GM19023 (cell line): ENCODE results near the gene PPP1R12B.
"Not testable (repeated sequence)": the region's sequence is repeated elsewhere in the genome, so short reads cannot be mapped to it uniquely, and the experiment has no call there.

ENCODE experiments used
- ATAC-seq: cut with Tn5 transposase; IDR thresholded peaks from one replicate; pipeline ENCODE4 v1.9.1; 2021; ENCODE audit warnings: mild to moderate bottlenecking, moderate library complexity; ENCODE audit not compliant: unreplicated experiment

Gene PPP1R12B

DNA sequence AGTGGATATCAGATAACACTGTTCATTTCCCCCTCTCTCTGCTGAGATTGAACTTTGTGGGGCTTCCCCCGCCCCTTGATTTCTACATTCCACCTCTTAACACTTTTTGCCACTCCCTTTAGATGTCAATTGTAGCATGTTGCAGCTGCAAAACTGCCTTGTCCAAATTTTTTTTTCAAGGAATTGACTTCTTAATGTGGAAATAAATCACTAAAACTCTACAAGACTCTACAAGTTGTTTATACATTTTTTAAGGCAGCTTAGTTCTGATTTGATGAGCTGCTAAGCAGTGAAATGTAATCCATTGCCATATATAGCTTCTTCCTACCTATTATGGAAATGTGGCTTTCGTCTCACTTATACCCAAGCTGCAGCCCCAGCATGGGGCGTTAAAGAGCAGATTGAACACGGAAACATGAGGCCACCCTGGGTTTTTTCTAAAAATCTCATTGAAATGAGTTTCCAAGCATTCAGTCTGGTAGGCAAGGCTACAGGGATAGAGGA, 229.6 kb downstream of the PPP1R12B start:
- no peak for ATAC-seq

DNA sequence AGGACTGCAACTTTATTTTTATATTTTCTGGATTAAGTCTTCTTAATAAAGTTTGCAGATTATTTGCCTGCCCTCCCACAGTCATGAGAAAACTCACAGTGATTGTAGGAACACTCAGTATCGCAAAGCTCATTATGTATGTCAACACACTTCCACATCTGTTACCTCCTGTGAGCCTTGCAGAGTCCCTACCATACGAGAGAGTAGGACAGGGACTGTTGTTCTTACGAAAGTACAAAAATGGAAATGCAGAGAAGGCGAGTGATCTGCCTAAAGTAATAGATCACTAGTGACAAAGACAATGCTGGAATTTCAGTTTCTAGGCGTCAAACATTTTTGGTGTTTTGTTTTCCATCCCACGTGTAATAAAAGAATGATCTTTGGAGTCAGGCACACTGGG, 230.1 kb downstream of the PPP1R12B start:
- ATAC-seq: no peak

DNA sequence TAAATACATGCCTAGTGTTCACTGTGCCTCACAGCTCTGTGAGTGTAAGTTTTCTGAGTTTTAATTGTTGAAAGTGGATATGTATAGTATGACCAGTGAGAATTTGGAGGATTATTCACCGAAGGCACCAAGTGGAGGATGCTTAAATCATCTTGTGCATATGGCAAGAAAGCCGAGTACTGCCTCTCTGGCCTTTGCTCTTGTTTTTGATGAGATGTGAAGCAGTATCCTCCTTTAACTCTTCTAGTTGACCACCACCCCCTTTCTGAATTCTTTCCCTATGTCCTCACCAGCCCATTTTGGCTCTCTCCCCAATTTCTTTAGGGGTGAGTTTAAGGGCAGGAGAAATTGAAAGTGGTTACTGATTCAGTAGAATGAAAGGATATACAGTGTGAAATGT, 231.3 kb downstream of the PPP1R12B start:
- no peak for ATAC-seq

DNA sequence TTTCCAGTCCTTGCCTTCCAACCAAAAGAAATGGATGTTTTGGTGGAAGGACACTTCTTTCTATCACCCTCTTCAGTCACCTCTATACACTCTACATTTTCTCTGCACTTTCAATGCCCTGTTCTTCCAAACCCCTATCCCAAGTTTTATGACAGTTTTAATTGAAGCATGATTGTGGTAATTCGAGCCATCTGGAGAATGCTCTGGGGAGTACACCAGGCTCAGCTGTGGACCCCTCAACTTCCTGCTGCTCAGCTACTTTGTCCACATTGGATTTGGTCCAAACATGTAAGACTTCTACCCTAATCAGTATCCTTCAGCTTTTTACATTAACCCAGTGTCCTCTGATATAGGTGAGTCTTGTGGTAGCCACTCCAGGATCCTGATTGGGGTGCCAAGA, 232.1 kb downstream of the PPP1R12B start:
- no peak for ATAC-seq

DNA sequence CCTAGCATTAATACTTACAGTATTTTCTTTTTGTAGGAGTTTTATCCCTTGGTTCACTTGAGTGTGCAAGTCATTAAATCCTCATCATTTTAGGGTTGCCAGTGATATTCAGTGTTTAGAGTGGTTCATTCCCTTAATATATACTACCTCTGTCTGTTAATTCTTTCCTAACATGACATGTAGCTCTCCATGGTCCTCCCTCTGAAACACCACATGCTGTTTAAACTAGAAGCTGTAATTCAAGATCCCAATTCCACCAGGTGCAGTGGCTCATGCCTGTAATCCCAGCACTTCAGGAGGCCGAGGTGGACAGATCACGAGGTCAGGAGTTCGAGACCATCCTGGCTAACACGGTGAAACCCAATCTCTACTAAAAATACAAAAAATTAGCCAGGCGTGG, 233.9 kb downstream of the PPP1R12B start:
- ATAC-seq: not testable (repeated sequence)

DNA sequence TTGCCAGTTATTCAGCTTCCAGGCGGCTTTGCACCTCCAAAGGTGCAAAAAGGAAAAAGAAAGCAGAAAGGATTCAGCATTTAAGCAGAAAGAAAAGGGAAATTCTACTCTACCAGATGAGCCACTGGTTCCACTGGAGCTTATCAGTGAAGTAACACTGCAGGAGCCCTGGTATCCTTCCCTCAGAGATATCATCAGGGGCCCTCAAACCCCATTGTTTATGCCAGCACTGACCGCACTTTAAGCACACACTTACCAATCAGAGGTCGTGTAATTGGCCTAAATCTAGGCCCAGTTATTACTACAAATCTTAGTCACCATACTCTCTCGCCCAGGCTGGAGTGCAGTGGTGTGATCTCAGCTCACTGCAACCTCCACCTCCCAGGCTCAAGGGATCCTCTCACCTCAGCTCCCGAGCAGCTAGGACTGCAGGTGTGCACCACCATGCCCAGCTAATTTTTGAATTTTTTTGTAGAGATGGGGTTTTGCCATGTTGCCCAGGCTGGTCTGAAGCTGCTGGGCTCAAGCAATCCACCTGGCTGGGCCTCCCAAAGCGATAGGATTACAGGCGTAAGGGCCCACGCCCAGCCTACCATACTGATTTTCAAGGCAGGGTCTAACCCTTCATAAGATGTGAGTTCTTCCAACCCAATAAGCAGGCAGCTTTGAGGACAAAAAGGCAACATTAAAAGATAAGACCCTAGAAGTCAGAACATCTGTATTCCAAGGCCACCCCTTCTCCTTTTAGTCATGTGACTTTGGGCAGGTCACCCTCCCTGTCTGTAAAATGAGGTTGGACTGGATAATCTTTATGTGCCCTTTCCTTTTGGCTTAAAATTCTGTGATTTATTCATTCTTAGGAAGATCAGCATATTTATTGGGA, 236.4 kb downstream of the PPP1R12B start:
- ATAC-seq: no peak

DNA sequence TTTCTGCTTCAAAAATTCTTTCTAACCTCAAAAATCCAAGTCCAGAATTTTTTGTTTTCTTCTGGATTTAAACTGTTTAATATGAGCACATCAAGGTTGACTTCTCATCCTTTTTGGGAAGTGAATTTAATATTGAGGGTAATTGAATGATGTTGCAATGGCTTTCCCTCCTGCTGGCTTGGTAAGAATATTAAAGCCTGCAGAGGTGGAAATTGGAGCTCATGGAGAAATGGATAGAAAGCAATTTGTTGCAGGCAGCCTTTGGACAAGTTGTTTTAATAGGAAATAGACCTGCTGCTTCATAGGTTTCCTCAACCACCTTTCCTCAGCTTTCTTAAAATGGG, 237.1 kb downstream of the PPP1R12B start:
- ATAC-seq: no peak

DNA sequence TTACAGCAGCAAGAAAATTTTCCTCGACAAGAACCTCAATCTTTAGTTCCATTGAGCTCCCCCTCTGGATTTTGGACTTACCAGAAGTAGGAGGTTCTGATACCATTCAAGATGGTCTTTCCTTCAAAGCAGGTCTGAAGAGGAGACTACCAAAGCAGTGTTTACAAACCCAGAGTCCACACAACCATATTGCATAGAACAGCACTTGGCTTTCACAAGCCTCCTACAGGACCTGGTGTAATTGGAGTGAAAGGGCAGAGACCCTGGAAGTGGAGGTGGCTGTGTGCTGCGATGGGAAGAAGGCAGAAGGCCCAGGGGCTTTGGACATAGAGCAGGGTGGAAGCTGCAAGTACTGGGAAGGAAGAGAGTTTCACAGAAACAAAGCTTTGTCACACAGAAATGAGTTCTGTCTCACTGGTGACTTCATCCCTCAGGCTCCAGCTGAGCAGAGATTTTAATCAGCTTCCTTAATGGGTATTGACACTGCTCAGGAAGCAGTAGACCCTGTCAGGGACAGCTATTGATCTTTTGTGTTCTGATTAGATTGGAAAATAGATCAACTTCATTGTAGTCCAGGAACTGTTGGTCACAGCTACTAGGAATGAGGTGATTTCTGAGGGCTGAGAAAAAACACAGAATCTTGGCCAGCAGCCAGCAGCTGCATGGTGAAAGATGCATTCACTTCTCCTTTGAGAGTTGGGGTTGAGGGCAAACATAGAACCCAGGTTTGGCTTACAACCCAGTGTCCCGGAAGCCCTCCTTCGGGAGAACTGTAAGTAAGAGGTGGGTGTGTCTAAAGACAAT, 237.7 kb downstream of the PPP1R12B start:
- ATAC-seq: no peak

DNA sequence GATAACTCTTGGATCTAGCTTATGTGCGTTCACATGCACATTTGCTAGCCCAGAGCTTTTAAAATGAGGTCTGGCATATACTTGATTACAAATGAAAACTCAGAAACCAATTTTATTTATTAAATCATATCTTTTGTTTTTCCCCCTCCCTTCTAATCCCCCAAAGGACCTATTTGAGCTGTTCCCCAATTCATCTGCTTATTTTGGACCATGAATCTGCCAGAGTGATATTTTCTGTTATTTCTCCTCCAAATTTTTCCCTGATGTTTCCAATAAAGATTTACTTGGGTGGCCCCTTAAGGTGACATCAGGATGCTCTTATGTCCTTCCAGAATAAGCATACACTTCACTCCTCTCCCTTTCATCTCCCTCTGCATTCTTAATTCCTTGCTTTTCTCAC, 238.4 kb downstream of the PPP1R12B start:
- no peak for ATAC-seq

DNA sequence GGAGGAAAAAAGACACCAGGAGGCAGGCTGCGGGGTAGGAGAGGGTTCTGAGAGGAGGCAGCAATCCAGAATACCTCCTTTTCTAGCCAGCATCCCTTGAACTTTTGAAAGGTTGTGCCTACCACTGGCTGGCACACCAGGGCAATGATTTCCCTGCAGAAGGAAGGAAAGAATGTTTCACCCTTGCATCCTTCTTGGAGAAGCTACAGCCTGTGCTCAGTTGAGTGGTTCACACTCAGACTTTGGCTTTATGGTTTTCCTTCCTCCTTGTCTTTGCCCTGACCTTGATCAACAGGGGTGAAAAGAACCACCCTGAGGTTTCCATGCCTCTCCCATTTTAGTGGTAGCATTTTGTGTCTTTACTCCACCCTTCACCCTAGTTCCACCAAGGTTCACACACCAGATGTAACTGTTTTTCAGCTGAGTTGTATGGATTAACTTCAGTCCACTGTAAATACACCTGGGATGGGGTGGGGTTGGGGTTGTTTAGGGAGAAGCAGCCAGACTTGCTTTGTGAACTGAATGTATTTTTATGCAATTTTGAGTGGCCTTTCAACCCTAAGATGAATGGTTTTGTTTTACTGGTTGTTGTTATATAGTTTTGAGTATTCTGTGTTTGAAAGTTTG, 239.5 kb downstream of the PPP1R12B start:
- ATAC-seq: no peak

DNA sequence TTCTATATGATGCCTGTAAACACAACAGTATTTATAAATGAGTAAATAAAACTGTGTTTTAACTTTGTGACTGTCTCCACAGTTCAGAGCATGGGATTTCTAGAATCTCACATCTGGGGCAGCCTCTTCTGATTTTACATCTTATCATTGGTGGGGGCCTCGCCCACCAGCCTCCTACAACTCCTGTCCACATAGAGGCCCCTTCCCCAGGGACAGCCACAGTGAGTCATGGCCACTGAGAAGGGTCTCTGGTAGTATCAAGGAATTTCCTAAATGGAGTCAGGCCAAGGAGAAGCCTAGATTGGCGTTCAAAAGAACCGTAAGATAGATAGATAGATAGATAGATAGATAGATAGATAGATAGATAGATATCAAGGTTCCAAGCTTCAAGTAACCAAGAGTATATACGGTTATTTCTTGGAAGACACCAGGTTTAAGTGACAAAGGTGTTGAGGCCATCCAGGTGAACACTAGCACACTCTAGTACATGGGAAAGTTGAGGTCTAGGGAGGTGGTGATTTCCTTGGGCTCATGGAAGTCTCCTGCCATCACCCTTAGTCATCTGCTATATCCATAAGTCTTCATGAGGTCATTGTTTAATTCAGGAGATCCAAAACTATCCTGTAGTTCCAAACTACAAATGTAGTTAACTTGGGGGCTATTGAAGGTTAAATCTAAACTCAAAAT, 240.1 kb downstream of the PPP1R12B start:
- ATAC-seq: no peak

DNA sequence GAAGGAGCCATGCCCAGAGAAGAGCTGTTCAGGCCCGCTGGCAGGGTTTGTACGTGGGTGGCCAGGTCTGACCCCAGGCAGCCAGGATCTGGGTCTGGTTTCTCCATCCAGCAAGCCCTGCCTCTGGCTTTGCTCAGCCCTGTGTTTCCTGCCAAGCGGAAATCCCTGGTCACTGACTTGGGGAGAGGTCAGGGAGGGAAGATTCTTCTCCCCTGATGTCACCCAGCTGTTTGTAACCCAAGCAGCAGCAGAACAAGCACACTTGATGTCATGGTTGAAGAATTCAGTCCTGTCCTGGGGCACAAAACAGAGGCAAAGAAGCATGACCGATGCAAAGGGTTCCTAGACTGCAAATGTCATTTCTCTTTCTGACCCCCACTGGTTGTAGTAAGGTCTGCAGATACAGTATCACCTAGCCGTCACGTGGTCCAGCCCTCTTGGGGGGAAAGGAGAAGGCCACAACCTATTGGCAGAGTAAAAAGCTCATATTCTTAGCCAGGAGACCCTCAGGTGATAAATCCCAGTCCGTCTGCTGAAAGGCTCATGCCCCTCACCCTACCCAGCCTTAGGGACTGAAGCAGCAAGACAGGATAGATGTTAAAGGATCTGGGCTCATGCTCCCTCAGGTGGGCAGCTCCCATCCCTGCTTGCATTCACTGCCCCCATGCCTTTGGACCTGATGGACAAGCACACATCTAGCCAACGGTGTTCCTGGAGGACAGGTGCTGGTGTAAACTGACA, 240.9 kb downstream of the PPP1R12B start:
- no peak for ATAC-seq

DNA sequence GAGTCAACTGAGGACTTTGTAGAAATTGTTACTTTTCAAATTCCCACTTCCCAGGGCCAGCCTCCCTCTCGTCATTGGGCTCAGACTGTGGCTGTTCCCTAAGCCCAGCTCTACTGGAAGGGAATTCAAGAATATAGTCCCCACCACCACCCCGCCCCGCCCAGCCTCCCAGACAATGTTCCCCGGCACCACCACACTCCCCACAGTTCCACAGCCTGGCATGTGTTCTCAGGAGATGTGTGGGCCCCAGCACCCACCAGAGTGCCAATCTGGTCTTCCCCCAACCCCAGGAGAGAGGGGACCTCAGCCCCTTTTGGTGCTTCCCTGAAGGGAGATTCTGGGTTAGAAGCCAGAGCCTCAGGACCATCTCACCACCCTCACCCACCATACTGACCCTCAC, 241.6 kb downstream of the PPP1R12B start:
- no peak for ATAC-seq

DNA sequence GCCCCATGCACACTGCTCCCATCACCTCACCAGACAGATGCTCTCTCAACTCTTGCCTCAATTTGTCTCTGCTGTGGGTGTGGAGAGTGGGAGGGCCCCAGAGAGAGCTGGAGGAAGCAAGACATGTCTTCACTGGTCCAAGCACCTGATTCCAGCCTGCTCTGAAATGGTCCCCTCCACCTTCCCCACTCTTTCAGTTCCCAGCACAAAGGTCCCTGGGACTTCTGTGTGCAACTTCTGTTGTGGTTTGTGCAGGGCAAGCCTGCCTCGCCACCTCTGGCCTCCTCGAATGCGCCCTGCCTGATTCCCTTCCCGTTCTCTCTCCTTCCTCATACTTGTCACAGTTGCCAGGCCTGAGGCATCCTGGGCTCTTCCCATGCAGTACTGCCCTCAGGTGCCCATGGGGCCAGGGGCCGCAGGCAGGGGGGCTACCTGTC, 242.5 kb downstream of the PPP1R12B start:
- ATAC-seq: no peak

DNA sequence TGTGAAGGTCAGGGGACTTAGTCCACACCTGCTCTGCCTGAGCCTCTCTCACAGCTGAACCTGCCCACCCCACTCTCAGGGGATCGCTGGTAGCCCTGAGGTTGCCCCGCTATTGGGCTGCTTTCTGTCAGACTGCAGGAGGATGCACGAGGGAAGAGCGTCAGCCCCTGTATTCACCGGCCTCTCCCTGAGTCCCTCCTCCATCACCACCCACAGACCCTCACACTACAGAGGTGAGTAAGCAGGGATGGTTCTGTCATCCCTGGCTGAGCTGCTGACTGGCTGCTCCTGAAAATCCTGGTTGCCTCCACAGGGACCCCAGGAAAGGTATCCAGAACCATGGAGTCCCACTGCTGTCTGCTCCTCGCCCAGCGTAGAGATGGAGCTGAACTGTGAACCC, 243.0 kb downstream of the PPP1R12B start:
- no peak for ATAC-seq

DNA sequence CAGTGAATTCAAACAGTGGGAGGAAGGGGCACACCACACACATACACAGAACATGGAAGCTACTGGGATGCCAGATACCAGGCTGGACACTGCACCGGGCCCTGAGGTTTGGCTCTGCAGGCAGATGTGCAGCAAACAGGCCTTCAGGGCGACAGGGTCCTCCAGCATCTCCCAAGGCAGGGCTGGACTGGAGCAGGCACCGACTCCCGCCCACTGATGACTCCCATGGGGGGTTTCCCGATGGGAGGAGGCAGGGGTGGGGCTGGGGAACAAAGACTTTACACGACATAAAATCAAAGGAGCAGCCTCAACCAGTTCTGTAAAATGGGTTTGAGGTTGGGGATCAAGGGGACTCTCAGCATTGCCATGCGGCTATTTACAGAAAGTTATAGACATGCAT, 243.6 kb downstream of the PPP1R12B start:
- ATAC-seq: no peak

DNA sequence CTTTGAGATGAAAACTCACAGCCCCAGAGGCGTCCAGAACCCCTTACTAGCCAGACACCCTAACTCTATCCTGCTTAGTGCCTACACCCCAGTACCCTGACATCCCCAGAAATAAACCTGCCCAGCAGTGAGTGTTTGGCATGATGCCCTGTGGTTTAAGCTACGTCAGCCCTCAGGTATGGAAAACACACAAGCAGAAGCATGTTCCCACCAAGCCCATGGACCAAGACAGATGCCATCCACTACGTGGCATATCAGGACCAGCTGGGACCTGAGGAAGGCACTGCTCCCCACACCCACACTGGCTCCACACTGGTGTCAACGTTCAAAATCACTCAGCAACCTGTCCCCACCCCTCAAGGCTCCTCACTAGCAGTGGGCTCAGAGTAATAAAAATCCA, 245.3 kb downstream of the PPP1R12B start:
- ATAC-seq: no peak

DNA sequence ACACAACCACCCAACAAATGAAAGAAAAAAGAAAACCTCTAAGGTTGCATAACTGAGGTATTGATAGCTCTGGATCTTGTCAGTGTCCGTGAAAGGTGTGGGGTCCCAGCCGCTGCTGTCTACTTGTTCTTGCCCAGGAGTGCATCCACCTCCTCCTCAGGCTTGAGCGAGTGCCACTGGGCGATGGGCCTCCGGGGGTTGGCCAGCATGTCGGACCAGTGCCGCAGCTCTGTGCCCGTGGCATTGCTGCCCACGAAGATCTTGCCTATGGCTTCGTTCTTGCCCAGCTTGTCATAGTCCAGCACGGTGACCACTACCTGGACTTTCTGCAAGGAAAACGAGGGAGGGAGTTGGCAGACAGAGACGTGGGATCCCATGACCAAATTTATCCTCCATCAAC, 248.1 kb downstream of the PPP1R12B start:
- ATAC-seq: no peak

DNA sequence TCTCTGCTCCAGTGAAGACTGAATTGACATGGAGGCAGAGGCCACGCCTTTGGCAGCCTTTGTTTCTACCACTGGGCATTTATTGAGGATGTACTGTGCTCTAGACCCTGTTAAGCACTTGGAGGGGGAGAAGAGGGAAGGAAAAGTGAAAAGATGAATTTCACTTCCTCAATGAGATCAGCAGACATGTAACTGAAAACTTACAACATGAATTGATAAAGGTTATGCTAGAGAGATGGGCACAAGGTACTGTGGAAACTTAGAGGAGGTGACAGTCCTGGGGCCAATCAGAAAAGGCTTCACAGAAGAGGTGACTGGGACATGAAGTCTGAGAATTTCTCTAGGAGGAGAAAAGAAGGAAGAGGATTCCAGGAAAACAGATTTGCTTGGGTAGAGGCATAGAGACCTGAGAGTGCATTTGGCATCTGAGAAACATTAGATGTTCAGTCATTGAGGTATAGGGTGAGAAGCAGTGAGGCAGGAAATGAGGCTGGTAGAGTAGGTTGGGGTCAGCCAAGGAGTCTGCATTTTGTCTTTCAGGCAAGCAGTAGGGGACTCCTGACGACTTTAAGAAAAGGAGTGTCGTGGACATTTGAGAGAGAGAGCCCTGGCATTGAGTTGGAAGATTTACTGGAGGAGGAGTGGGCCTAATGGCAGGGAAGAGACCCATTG, 248.7 kb downstream of the PPP1R12B start:
- no peak for ATAC-seq
